ENCODE measurements around the gene GRB10.

GRCh38 chr7:50631100-50631499 is 151.6 kb downstream of the GRB10 start:
- TF ChIP-seq, protein P1, sequence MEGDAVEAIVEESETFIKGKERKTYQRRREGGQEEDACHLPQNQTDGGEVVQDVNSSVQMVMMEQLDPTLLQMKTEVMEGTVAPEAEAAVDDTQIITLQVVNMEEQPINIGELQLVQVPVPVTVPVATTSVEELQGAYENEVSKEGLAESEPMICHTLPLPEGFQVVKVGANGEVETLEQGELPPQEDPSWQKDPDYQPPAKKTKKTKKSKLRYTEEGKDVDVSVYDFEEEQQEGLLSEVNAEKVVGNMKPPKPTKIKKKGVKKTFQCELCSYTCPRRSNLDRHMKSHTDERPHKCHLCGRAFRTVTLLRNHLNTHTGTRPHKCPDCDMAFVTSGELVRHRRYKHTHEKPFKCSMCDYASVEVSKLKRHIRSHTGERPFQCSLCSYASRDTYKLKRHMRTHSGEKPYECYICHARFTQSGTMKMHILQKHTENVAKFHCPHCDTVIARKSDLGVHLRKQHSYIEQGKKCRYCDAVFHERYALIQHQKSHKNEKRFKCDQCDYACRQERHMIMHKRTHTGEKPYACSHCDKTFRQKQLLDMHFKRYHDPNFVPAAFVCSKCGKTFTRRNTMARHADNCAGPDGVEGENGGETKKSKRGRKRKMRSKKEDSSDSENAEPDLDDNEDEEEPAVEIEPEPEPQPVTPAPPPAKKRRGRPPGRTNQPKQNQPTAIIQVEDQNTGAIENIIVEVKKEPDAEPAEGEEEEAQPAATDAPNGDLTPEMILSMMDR (IDR thresholded peaks at IDR 0.05), result no peak
- TF ChIP-seq POLR2A (IDR thresholded peaks at IDR 0.05), result no peak

Measured in testis (tissue), 2 donors.